Fibroblast of lung (primary cell): ENCODE data around the gene AADACL4. TPM values are rescaled to one million over a fixed set of nuclear protein-coding genes. Genes with fewer than 3 reads are reported as not detected.
"Not testable (repeated sequence)": the region's sequence is repeated elsewhere in the genome, so short reads cannot be mapped to it uniquely, and the experiment has no call there.

ENCODE experiments used
- DNase-seq, 2 donors: peaks; one replicate each; pipeline versions ENCODE4 v3.0.0 to v3.0.0-alpha.2; 2010; ENCODE audit warnings: low read depth in 2 of 2
- H2AFZ ChIP-seq: 2 replicates; pipeline ENCODE4 v1.5.1; 2012; ENCODE audit warnings: low read length, control low read depth, inconsistent platforms
- H3K27ac ChIP-seq: 2 replicates; pipeline ENCODE4 v1.5.1; 2011; ENCODE audit warnings: low read length, control low read depth; ENCODE audit not compliant: insufficient read depth
- H3K27me3 ChIP-seq: 2 replicates; pipeline ENCODE4 v1.5.1; 2011; ENCODE audit warnings: mild to moderate bottlenecking, low read length; ENCODE audit not compliant: control insufficient read depth, insufficient read depth
- H3K36me3 ChIP-seq: 2 replicates; pipeline ENCODE4 v1.5.1; 2011; ENCODE audit warnings: low read length; ENCODE audit not compliant: control insufficient read depth, insufficient read depth
- H3K4me1 ChIP-seq: 2 replicates; pipeline ENCODE4 v1.5.1; 2011; ENCODE audit warnings: low read length; ENCODE audit not compliant: control insufficient read depth, insufficient read depth; ENCODE audit errors: extremely low read depth
- H3K4me2 ChIP-seq: 2 replicates; pipeline ENCODE4 v1.5.1; 2011; ENCODE audit warnings: low read length, control low read depth; ENCODE audit not compliant: insufficient read depth; ENCODE audit errors: extremely low read depth
- H3K4me3 ChIP-seq, 4 experiments: fragments of 200-600 bp in 1 of 4; sonication (generic) in 1 of 4; replicated peaks in 1 of 4; 2 replicates each; pipeline ENCODE4 v1.5.1; 2011 to 2016; ENCODE audit warnings: low read length in 4 of 4, low read depth in 3 of 4, mild to moderate bottlenecking in 3 of 4, control low read depth in 2 of 4, inconsistent platforms in 1 of 4, mixed read lengths in 1 of 4; ENCODE audit not compliant: insufficient read depth in 1 of 4; ENCODE audit errors: control extremely low read depth in 1 of 4
- H3K79me2 ChIP-seq: 2 replicates; pipeline ENCODE4 v1.5.1; 2012; ENCODE audit warnings: mild to moderate bottlenecking, low read length, inconsistent platforms; ENCODE audit not compliant: control insufficient read depth, insufficient read depth
- H3K9ac ChIP-seq: 2 replicates; pipeline ENCODE4 v1.5.1; 2011; ENCODE audit warnings: mild to moderate bottlenecking, low read length, control low read depth; ENCODE audit not compliant: insufficient read depth
- H3K9me3 ChIP-seq: 2 replicates; pipeline ENCODE4 v1.5.1; 2012; ENCODE audit warnings: low read depth, low read length; ENCODE audit not compliant: control insufficient read depth, insufficient read depth
- H4K20me1 ChIP-seq: 2 replicates; pipeline ENCODE4 v1.5.1; 2011; ENCODE audit warnings: low read length; ENCODE audit not compliant: control insufficient read depth, insufficient read depth; ENCODE audit errors: extremely low read depth
- EZH2 ChIP-seq: IDR thresholded peaks from 2 replicates; pipeline ENCODE4 v1.5.1; 2012; ENCODE audit warnings: low read length, control low read depth, mild to moderate bottlenecking; ENCODE audit errors: missing control alignments
- polyA plus RNA-seq, 2 donors: library from polyadenylated mRNA; depleted of rRNA in 1 of 2; stranded (reverse) in 1 of 2; unstranded in 1 of 2; fragments of >200 nt; gene quantifications; 2 replicates each; pipeline ENCODE4 v1.2.1, GENCODE V29; 2011 to 2012; ENCODE audit warnings: missing spikeins in 1 of 2
- total RNA-seq: library from RNA; depleted of rRNA; stranded (reverse); fragments of >200 nt; gene quantifications from 2 replicates; pipeline ENCODE4 v1.2.1, GENCODE V29; 2014
- TF ChIP-seq, protein P1 (sequence below), 2 donors: IDR thresholded peaks in 1 of 2; conservative IDR thresholded peaks in 1 of 2; 1 replicate in 1 of 2; 2 replicates in 1 of 2; pipeline ENCODE4 v1.5.1; 2011 to 2012; ENCODE audit warnings: low read length in 2 of 2, control low read depth in 1 of 2, inconsistent platforms in 1 of 2, low read depth in 1 of 2, mild to moderate bottlenecking in 1 of 2

The AADACL4 gene
- total and polyA plus RNA-seq, 2 donors (not counting 1 experiment from before 2014, with no cell fraction given): not detected

DNA sequence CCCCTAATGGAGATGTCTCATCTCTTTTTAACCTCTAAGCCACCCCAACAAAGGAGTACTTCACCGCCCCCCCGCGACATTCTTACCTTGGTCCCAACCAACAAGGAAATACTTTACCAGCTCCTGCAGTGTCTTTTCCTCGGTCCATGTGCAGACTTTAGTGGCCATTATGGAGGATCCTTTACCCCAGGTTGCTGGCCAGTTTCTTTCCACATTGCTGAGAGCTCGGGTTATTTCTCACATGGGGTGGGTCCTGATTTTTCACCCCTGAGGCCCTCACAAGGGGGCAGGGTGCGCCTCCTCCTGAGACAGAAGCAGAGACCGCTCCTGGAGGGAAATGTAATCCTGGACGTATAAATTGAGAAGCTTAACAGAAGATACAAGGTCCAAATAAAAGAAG lies 69.0 kb downstream of the AADACL4 start:
- Histone ChIP-seq H3K4me1 (no peaks in the 10 kb centered on the region), H3K27ac (no peak overlapping the region), H3K9ac (no peak overlapping the region), H3K36me3 (no peaks in the 10 kb centered on the region), H3K9me3 (no peaks in the 10 kb centered on the region), H4K20me1 (no peaks in the 10 kb centered on the region), H3K79me2 (no peaks in the 10 kb centered on the region), H3K27me3 (no peaks in the 10 kb centered on the region), H3K4me3 (no peak overlapping the region), H2AFZ (no peak overlapping the region), H3K4me2 (no peak overlapping the region)
- TF ChIP-seq EZH2: no peak
- TF ChIP-seq, protein P1, sequence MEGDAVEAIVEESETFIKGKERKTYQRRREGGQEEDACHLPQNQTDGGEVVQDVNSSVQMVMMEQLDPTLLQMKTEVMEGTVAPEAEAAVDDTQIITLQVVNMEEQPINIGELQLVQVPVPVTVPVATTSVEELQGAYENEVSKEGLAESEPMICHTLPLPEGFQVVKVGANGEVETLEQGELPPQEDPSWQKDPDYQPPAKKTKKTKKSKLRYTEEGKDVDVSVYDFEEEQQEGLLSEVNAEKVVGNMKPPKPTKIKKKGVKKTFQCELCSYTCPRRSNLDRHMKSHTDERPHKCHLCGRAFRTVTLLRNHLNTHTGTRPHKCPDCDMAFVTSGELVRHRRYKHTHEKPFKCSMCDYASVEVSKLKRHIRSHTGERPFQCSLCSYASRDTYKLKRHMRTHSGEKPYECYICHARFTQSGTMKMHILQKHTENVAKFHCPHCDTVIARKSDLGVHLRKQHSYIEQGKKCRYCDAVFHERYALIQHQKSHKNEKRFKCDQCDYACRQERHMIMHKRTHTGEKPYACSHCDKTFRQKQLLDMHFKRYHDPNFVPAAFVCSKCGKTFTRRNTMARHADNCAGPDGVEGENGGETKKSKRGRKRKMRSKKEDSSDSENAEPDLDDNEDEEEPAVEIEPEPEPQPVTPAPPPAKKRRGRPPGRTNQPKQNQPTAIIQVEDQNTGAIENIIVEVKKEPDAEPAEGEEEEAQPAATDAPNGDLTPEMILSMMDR (conservative IDR thresholded peaks at IDR 0.05 in 1 of 2, IDR thresholded peaks at IDR 0.05 in 1 of 2; ENCODE audit: low read depth in 1 of 2, low read length in 2 of 2): no peak
- no peak for DNase-seq

DNA sequence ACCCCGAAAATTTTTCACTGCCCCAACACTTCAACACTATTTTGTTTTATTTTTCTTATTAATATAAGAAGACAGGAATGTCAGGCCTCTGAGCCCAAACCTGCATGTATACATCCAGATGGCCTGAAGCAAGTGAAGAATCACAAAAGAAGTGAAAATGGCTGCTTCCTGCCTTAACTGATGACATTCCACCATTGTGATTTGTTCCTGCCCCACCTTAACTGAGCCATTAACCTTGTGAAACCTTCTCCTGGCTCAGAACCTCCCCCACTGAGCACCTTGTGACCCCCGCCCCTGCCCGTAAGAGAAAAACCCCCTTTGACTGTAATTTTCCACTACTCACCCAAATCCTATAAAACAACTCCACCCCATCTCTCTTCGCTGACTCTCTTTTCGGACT lies 69.8 kb downstream of the AADACL4 start:
- H3K36me3 ChIP-seq, H3K4me2 ChIP-seq, H2AFZ ChIP-seq, H3K4me1 ChIP-seq, H3K27me3 ChIP-seq, H3K9me3 ChIP-seq, H3K9ac ChIP-seq, H3K27ac ChIP-seq, H3K79me2 ChIP-seq, H4K20me1 ChIP-seq, H3K4me3 ChIP-seq, DNase-seq: not testable (repeated sequence)

DNA sequence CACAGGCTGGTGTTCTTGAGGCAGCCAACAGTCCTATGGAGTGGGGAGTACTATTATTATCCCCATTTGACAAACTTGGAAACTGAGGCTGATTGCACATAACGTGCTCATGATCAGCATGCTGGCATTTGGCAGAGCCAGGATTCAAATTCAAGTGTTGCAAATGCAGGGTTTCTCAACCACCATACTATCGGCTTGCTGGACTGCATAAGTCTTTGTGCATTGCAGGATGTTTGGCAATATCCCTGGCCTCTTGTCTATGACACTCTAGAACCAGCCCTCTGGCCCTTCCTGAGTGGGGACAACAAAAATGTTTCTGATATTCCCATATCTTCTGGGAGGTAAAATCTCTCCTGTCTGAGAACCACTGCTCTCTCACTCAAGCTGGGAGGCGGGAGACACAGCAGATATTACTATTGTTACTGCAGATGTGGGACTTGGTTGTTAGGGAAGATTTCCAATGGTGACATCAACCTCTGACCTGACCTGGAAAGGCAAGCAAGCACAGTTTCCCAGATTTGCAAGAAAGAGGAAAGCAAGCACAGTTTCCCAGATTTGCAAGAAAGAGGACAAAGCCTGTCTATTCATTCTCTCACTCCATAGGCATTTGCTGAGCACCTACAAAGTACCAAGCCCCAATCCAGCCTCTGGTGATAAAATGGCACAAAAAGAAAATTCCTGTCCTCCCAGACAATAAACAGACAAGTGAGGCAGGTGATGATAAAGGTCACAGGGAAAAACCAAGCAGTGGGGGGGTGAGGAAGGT lies 71.0 kb downstream of the AADACL4 start:
- no peak for TF ChIP-seq EZH2
- TF ChIP-seq, protein P1 (conservative IDR thresholded peaks at IDR 0.05 in 1 of 2, IDR thresholded peaks at IDR 0.05 in 1 of 2; ENCODE audit: low read depth in 1 of 2, low read length in 2 of 2): no peak
- no peak for DNase-seq
- H3K36me3 ChIP-seq: no peaks in the 10 kb centered on the region
- H2AFZ ChIP-seq: no peak overlapping the region
- H3K4me3 ChIP-seq: no peak overlapping the region
- no peaks in the 10 kb centered on the region for H4K20me1 ChIP-seq
- H3K4me1 ChIP-seq: no peaks in the 10 kb centered on the region
- no peaks in the 10 kb centered on the region for H3K27me3 ChIP-seq
- H3K4me2 ChIP-seq: no peak overlapping the region
- H3K27ac ChIP-seq: no peak overlapping the region
- H3K9ac ChIP-seq: no peak overlapping the region
- no peaks in the 10 kb centered on the region for H3K9me3 ChIP-seq
- H3K79me2 ChIP-seq: no peaks in the 10 kb centered on the region
